H9 (cell line): ENCODE measurements around the gene ZMIZ1. TPM values are rescaled to one million over a fixed set of nuclear protein-coding genes. Genes with fewer than 3 reads are reported as not detected.

Experiments
- DNase-seq: peaks from one replicate; pipeline ENCODE4 v3.0.0-alpha.2; 2017
- H2AFZ ChIP-seq: one replicate; pipeline ENCODE4 v1.6.1; 2013; ENCODE audit warnings: mild to moderate bottlenecking, low read length, control low read depth, moderate library complexity
- H2AK5ac ChIP-seq: 2 replicates; pipeline ENCODE4 v1.6.1; 2013; ENCODE audit warnings: low read length, control low read depth, mixed read lengths; ENCODE audit not compliant: insufficient read length
- H2BK120ac ChIP-seq: one replicate; pipeline ENCODE4 v1.6.1; 2013; ENCODE audit warnings: low read depth, mild to moderate bottlenecking, low read length, control low read depth, inconsistent platforms; ENCODE audit not compliant: poor library complexity, severe bottlenecking
- H2BK12ac ChIP-seq: 2 replicates; pipeline ENCODE4 v1.6.1; 2013; ENCODE audit warnings: low read length, control low read depth, mixed read lengths, low read depth; ENCODE audit not compliant: insufficient read length
- H2BK15ac ChIP-seq: 2 replicates; pipeline ENCODE4 v1.6.1; 2013; ENCODE audit warnings: low read depth, low read length, control low read depth
- H2BK20ac ChIP-seq: one replicate; pipeline ENCODE4 v1.6.1; 2013; ENCODE audit warnings: low read depth, mild to moderate bottlenecking, low read length, control low read depth, inconsistent platforms; ENCODE audit not compliant: poor library complexity, severe bottlenecking
- H2BK5ac ChIP-seq: 2 replicates; pipeline ENCODE4 v1.6.1; 2013; ENCODE audit warnings: low read length, control low read depth, mixed read lengths; ENCODE audit not compliant: insufficient read length
- H3K14ac ChIP-seq: 2 replicates; pipeline ENCODE4 v1.6.1; 2013; ENCODE audit warnings: low read length, control low read depth; ENCODE audit not compliant: insufficient read depth
- H3K18ac ChIP-seq: 2 replicates; pipeline ENCODE4 v1.6.1; 2013; ENCODE audit warnings: low read depth, mild to moderate bottlenecking, mixed read lengths, low read length, control low read depth; ENCODE audit not compliant: insufficient read length
- H3K23ac ChIP-seq: 2 replicates; pipeline ENCODE4 v1.6.1; 2013; ENCODE audit warnings: low read length, control low read depth, mixed read lengths, low read depth; ENCODE audit not compliant: insufficient read length
- H3K23me2 ChIP-seq: 2 replicates; pipeline ENCODE4 v1.6.1; 2013; ENCODE audit warnings: low read depth, mild to moderate bottlenecking, mixed read lengths, low read length, control low read depth; ENCODE audit not compliant: insufficient read length, poor library complexity, severe bottlenecking
- H3K27ac ChIP-seq: 2 replicates; pipeline ENCODE4 v1.5.1; 2013; ENCODE audit warnings: low read length, control low read depth, mixed read lengths, low read depth; ENCODE audit not compliant: insufficient read length
- H3K27me3 ChIP-seq: 2 replicates; pipeline ENCODE4 v1.6.1; 2013; ENCODE audit warnings: low read length, control low read depth, inconsistent platforms; ENCODE audit not compliant: insufficient read depth
- H3K4ac ChIP-seq: 2 replicates; pipeline ENCODE4 v1.6.1; 2013; ENCODE audit warnings: low read depth, mild to moderate bottlenecking, control low read depth, inconsistent platforms, low read length, moderate library complexity
- H3K4me1 ChIP-seq: 2 replicates; pipeline ENCODE4 v1.6.1; 2013; ENCODE audit warnings: low read length, control low read depth, inconsistent platforms; ENCODE audit not compliant: insufficient read depth
- H3K4me2 ChIP-seq: 2 replicates; pipeline ENCODE4 v1.6.1; 2013; ENCODE audit warnings: low read length, control low read depth, mixed read lengths; ENCODE audit not compliant: insufficient read length, insufficient read depth
- H3K56ac ChIP-seq: 2 replicates; pipeline ENCODE4 v1.6.1; 2013; ENCODE audit warnings: low read depth, mild to moderate bottlenecking, mixed read lengths, low read length, control low read depth; ENCODE audit not compliant: insufficient read length
- H3K79me1 ChIP-seq: 2 replicates; pipeline ENCODE4 v1.6.1; 2013; ENCODE audit warnings: low read depth, mild to moderate bottlenecking, moderate library complexity, low read length, control low read depth, inconsistent platforms; ENCODE audit not compliant: insufficient read depth, poor library complexity, severe bottlenecking
- H3K79me2 ChIP-seq: 2 replicates; pipeline ENCODE4 v1.6.1; 2013; ENCODE audit warnings: low read length, control low read depth, inconsistent platforms; ENCODE audit not compliant: insufficient read depth
- H3K9ac ChIP-seq: 2 replicates; pipeline ENCODE4 v1.6.1; 2013; ENCODE audit warnings: low read length, control low read depth, mixed read lengths; ENCODE audit not compliant: insufficient read length; ENCODE audit errors: extremely low read depth
- H3K9me3 ChIP-seq: one replicate; pipeline ENCODE4 v1.6.1; 2013; ENCODE audit warnings: low read depth, low read length, inconsistent platforms; ENCODE audit not compliant: control insufficient read depth
- H3T11ph ChIP-seq: one replicate; pipeline ENCODE4 v1.6.1; 2013; ENCODE audit warnings: mild to moderate bottlenecking, low read length, control low read depth, inconsistent platforms
- H4K20me1 ChIP-seq: one replicate; pipeline ENCODE4 v1.6.1; 2013; ENCODE audit not compliant: control insufficient read depth, insufficient read length, insufficient read depth
- H4K5ac ChIP-seq: 2 replicates; pipeline ENCODE4 v1.6.1; 2013; ENCODE audit warnings: low read depth, mild to moderate bottlenecking, mixed read lengths, low read length, control low read depth; ENCODE audit not compliant: insufficient read length
- H4K8ac ChIP-seq: replicated peaks from 2 replicates; pipeline ENCODE4 v1.6.1; 2013; ENCODE audit warnings: low read length, control low read depth, mixed read lengths, low read depth; ENCODE audit not compliant: insufficient read length
- H4K91ac ChIP-seq: 2 replicates; pipeline ENCODE4 v1.6.1; 2013; ENCODE audit warnings: low read depth, mild to moderate bottlenecking, moderate library complexity, mixed read lengths, low read length, control low read depth; ENCODE audit not compliant: insufficient read length
- H3K27ac Mint-ChIP-seq, 3 experiments: 2 replicates in 2 of 3; 3 replicates in 1 of 3; pipeline ENCODE4 v1.8.0; 2020 to 2021; ENCODE audit warnings: mixed read lengths in 3 of 3, mild to moderate bottlenecking in 1 of 3, moderate library complexity in 1 of 3
- H3K27me3 Mint-ChIP-seq: 2 replicates; pipeline ENCODE4 v1.8.0; 2021; ENCODE audit warnings: low read depth, mild to moderate bottlenecking, moderate library complexity, mixed read lengths
- H3K36me3 Mint-ChIP-seq, 3 experiments: 2 replicates in 2 of 3; 3 replicates in 1 of 3; pipeline ENCODE4 v1.8.0; 2020 to 2021; ENCODE audit warnings: low read depth in 3 of 3, mixed read lengths in 3 of 3; ENCODE audit not compliant: insufficient read depth in 1 of 3
- H3K4me1 Mint-ChIP-seq, 2 experiments: 2 replicates each; pipeline ENCODE4 v1.8.0; 2020; ENCODE audit warnings: mixed read lengths in 2 of 2
- H3K4me3 Mint-ChIP-seq, 2 experiments: 2 replicates in 1 of 2; 3 replicates in 1 of 2; pipeline ENCODE4 v1.8.0; 2020 to 2021; ENCODE audit warnings: mild to moderate bottlenecking in 2 of 2, mixed read lengths in 2 of 2, moderate library complexity in 1 of 2
- H3K9me3 Mint-ChIP-seq, 2 experiments: 2 replicates in 1 of 2; 3 replicates in 1 of 2; pipeline ENCODE4 v1.8.0; 2020; ENCODE audit warnings: mild to moderate bottlenecking in 2 of 2, mixed read lengths in 2 of 2, moderate library complexity in 1 of 2
- WGBS: extraction: QIAGEN DNeasy Blood & Tissue Kit; methylation state at CpG from one replicate; pipeline ENCODE4 v1.1.7; 2013; ENCODE audit warnings: missing lambda C conversion rate, low lambda C conversion rate, mixed read lengths; ENCODE audit not compliant: insufficient read length; ENCODE audit errors: extremely low coverage; 5-methylcytosine and 5-hydroxymethylcytosine counted together
- total RNA-seq: library from RNA; stranded (reverse); gene quantifications from 2 replicates; pipeline ENCODE4 v1.2.1, GENCODE V29; 2021
- TF ChIP-seq, protein P1 (sequence below): fragments of 200-600 bp; sonication (generic); conservative IDR thresholded peaks from 3 replicates; pipeline ENCODE4 v1.8.0; 2021; ENCODE audit warnings: antibody characterized with exemption, mild to moderate bottlenecking

ZMIZ1 gene
- total RNA-seq, 1 experiment from 2014 or later, result 36.9 TPM

DNA sequence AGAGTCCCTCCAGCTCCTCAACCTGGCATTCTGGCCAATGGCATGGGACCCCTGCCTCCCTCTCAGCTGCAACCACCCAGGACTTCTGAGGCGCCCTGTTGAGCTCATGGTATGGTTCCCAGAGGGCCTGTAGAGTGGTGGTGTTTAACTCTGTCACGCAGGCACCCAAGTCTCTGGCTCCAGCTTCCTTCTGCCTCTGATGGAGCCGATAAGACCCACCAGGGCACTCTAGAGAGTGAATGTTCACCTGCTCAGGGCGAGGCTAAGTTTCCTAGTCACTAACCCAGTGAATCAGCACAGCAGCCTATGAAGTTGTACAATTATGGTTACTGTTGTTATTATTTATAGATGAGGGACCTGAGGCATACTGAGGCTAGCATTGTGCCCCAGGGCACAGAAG, 120.4 kb downstream of the ZMIZ1 start:
- Histone ChIP-seq H3K79me2 (no peaks in the 10 kb centered on the region), H3K18ac (no peak overlapping the region), H2BK20ac (no peak overlapping the region), H2AFZ (no peak overlapping the region), H3K4ac (no peak overlapping the region), H3T11ph (no peak overlapping the region), H3K56ac (no peak overlapping the region), H2BK5ac (no peak overlapping the region), H3K4me1 (peaks cover 5% of the 10 kb centered on the region; the same call in 1 of the 2 replicates), H2BK12ac (no peak overlapping the region), H3K23me2 (no peaks in the 10 kb centered on the region), H4K5ac (no peak overlapping the region), H2BK120ac (no peak overlapping the region), H3K27ac (no peak overlapping the region), H3K23ac (no peak overlapping the region), H3K14ac (no peak overlapping the region), H3K79me1 (no peaks in the 10 kb centered on the region), H2AK5ac (no peak overlapping the region), H4K8ac (no peak overlapping the region), H3K27me3 (no peaks in the 10 kb centered on the region), H4K91ac (no peak overlapping the region), H3K9me3 (no peaks in the 10 kb centered on the region), H4K20me1 (no peaks in the 10 kb centered on the region), H2BK15ac (no peak overlapping the region), H3K4me2 (no peak overlapping the region), H3K9ac (no peak overlapping the region)
- Mint-ChIP-seq H3K4me1 (peaks cover 30 to 48% of the 10 kb centered on the region in 2 experiments), H3K36me3 (peaks cover 2 to 7% (median 4%) of the 10 kb centered on the region in 3 experiments; a peak in 6 of 7 replicates), H3K9me3 (no peaks in the 10 kb centered on the region), H3K4me3 (no peak overlapping the region), H3K27ac (no peak overlapping the region), H3K27me3 (no peaks in the 10 kb centered on the region; the same call in 1 of the 2 replicates)
- TF ChIP-seq, protein P1, sequence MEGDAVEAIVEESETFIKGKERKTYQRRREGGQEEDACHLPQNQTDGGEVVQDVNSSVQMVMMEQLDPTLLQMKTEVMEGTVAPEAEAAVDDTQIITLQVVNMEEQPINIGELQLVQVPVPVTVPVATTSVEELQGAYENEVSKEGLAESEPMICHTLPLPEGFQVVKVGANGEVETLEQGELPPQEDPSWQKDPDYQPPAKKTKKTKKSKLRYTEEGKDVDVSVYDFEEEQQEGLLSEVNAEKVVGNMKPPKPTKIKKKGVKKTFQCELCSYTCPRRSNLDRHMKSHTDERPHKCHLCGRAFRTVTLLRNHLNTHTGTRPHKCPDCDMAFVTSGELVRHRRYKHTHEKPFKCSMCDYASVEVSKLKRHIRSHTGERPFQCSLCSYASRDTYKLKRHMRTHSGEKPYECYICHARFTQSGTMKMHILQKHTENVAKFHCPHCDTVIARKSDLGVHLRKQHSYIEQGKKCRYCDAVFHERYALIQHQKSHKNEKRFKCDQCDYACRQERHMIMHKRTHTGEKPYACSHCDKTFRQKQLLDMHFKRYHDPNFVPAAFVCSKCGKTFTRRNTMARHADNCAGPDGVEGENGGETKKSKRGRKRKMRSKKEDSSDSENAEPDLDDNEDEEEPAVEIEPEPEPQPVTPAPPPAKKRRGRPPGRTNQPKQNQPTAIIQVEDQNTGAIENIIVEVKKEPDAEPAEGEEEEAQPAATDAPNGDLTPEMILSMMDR, result no peak
- WGBS, result no CpG with 5 or more reads among the region's 4 CpGs
- no peak for DNase-seq
